ENCODE results near the gene IP6K3. TPM values are rescaled to one million over a fixed set of nuclear protein-coding genes. Genes with fewer than 3 reads are reported as not detected.

IP6K3 gene
- total RNA-seq, 1 experiment from 2014 or later = not detected

DNA sequence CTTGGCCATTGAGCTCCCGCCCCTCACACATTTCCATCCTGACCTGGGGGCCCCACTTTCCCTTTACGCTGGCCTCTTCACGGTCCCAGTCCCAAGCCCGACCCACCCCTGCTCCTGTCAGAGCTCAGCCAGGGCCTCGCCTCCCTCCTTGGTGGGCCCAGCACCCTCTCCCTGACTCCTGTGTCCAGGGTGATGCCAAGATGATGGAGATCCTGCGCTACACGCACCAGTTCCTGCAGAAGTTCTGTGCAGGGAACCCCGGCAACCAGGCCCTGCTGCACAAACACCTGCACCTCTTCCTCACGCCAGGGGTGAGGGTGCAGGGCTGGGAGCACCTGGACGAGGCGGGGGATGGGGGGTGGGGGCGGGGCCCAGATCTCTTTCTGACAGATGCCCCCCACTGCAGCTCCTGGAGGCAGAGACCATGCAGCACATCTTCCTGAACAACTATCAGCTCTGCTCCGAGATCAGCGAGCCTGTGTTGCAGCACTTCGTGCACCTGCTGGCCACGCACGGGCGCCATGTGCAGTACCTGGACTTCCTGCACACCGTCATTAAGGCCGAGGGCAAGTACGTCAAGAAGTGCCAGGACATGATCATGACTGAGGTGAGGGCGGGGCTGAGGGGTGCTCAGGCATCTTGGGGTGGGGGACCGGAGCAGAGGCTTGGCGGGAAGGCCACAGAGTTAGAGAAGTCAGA, 68.3 kb downstream of the IP6K3 start:
- Histone ChIP-seq H3K27me3 (replicated peaks; ENCODE audit: insufficient read depth, low read depth, low read length, poor library complexity) (no peaks in the 10 kb centered on the region), H3K27ac (ENCODE audit: low read depth, low read length, poor library complexity, severe bottlenecking) (no peak overlapping the region), H3K4me1 (ENCODE audit: insufficient read depth, low read length, poor library complexity, severe bottlenecking) (no peaks in the 10 kb centered on the region), H3K9me3 (ENCODE audit: low read depth, low read length, poor library complexity, severe bottlenecking) (no peaks in the 10 kb centered on the region), H3K4me3 (ENCODE audit: low read depth, low read length, poor library complexity, severe bottlenecking) (no peak overlapping the region), H3K36me3 (ENCODE audit: insufficient read depth, low read length, poor library complexity, severe bottlenecking) (peaks cover 21% of the 10 kb centered on the region)
- ChIA-PET POLR2A (ENCODE audit: low non-redundant PET) (no interaction called here), CTCF (interaction anchor here (0.6 kb wide), 1 partner anchor 40 kb away, joined by 5 read pairs; no protein-coding TSS in a partner anchor)
- BruUV-seq (replicated peaks) = no TSS peak
- DNase-seq (ENCODE audit: low spot score) = no peak
- TF ChIP-seq EZH2 (IDR thresholded peaks at IDR 0.05; ENCODE audit: borderline replicate concordance, low read depth, low read length, poor library complexity, severe bottlenecking) (no peak), CTCF (conservative IDR thresholded peaks at IDR 0.05; ENCODE audit: low read depth, low read length) (no peak)
- intact Hi-C loops (cut with micrococcal nuclease; ENCODE audit: unreplicated experiment) = no loop called here

DNA sequence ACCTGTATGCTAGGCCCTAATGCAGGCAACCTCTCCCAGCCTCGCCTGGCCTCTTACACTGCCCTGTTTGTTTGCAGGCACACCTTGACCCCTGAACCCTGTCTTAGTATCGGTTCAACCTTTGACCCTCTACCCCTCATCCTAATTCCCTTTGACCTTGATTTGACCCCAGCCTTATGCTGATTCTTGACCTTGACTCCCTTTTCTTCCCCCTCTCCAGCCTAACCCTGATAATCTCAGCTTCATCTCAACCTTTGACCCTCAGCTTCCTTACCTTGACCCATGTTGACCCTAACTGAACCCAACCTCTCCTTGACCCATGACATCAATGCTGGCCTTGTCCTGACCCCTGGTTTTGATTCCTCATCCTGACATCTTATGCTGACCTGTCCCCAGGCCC, 69.0 kb downstream of the IP6K3 start:
- no peaks in the 10 kb centered on the region for H3K27me3 ChIP-seq (replicated peaks; ENCODE audit: insufficient read depth, low read depth, low read length, poor library complexity)
- peaks cover 18% of the 10 kb centered on the region for H3K36me3 ChIP-seq (ENCODE audit: insufficient read depth, low read length, poor library complexity, severe bottlenecking)
- no peak overlapping the region for H3K27ac ChIP-seq (ENCODE audit: low read depth, low read length, poor library complexity, severe bottlenecking)
- POLR2A ChIA-PET (ENCODE audit: low non-redundant PET) = no interaction called here
- intact Hi-C loops (cut with micrococcal nuclease; ENCODE audit: unreplicated experiment) = no loop called here
- no TSS peak for BruUV-seq (replicated peaks)
- no peak for DNase-seq (ENCODE audit: low spot score)
- H3K4me3 ChIP-seq (ENCODE audit: low read depth, low read length, poor library complexity, severe bottlenecking) = no peak overlapping the region
- H3K4me1 ChIP-seq (ENCODE audit: insufficient read depth, low read length, poor library complexity, severe bottlenecking) = no peaks in the 10 kb centered on the region
- CTCF ChIA-PET = no interaction called here
- TF ChIP-seq EZH2 (IDR thresholded peaks at IDR 0.05; ENCODE audit: borderline replicate concordance, low read depth, low read length, poor library complexity, severe bottlenecking) = no peak
- TF ChIP-seq CTCF (conservative IDR thresholded peaks at IDR 0.05; ENCODE audit: low read depth, low read length) = no peak
- H3K9me3 ChIP-seq (ENCODE audit: low read depth, low read length, poor library complexity, severe bottlenecking) = no peaks in the 10 kb centered on the region

- Histone ChIP-seq H3K4me1 (ENCODE audit: insufficient read depth, low read length, poor library complexity, severe bottlenecking) (no peaks in the 10 kb centered on the region), H3K4me3 (ENCODE audit: low read depth, low read length, poor library complexity, severe bottlenecking) (no peak overlapping the region), H3K27me3 (replicated peaks; ENCODE audit: insufficient read depth, low read depth, low read length, poor library complexity) (no peaks in the 10 kb centered on the region), H3K27ac (ENCODE audit: low read depth, low read length, poor library complexity, severe bottlenecking) (no peak overlapping the region), H3K36me3 (ENCODE audit: insufficient read depth, low read length, poor library complexity, severe bottlenecking) (peaks cover 14% of the 10 kb centered on the region), H3K9me3 (ENCODE audit: low read depth, low read length, poor library complexity, severe bottlenecking) (no peaks in the 10 kb centered on the region)
- no peak for DNase-seq (ENCODE audit: low spot score)
- intact Hi-C loops (cut with micrococcal nuclease; ENCODE audit: unreplicated experiment) = no loop called here
- BruUV-seq (replicated peaks) = no TSS peak
- CTCF ChIA-PET = no interaction called here
- TF ChIP-seq EZH2 (IDR thresholded peaks at IDR 0.05; ENCODE audit: borderline replicate concordance, low read depth, low read length, poor library complexity, severe bottlenecking) (no peak), CTCF (conservative IDR thresholded peaks at IDR 0.05; ENCODE audit: low read depth, low read length) (no peak)
- POLR2A ChIA-PET (ENCODE audit: low non-redundant PET) = no interaction called here
These were observed 69.5 kb downstream of the IP6K3 start for GRCh38 chr6:33677143-33677660.
